SK-N-MC (cell line): ENCODE measurements around the gene OPCML.

Source experiments
- DNase-seq: peaks from one replicate; pipeline ENCODE4 v3.0.0-alpha.2; 2011; ENCODE audit warnings: low read depth, low spot score
- H3K27ac ChIP-seq: fragments of 200-600 bp; sonication (generic); 2 replicates; pipeline ENCODE4 v1.5.1; 2016; ENCODE audit warnings: mixed run types
- H3K36me3 ChIP-seq: fragments of 200-600 bp; sonication (generic); 2 replicates; pipeline ENCODE4 v1.6.1; 2017; ENCODE audit warnings: antibody characterized with exemption, low read length, mixed read lengths; ENCODE audit not compliant: insufficient read depth
- H3K4me3 ChIP-seq: fragments of 200-600 bp; sonication (generic); 2 replicates; pipeline ENCODE4 v1.5.1; 2016
- H3K9ac ChIP-seq: fragments of 200-600 bp; sonication (generic); 2 replicates; pipeline ENCODE4 v1.8.0; 2017; ENCODE audit warnings: mixed run types, mixed read lengths; ENCODE audit not compliant: insufficient read length
- H3K9me3 ChIP-seq: fragments of 200-600 bp; sonication (generic); 2 replicates; pipeline ENCODE4 v1.6.1; 2017; ENCODE audit warnings: low read depth, mild to moderate bottlenecking, antibody characterized with exemption, low read length, moderate library complexity, mixed read lengths
- EZH2 ChIP-seq: fragments of 200-600 bp; sonication (generic); IDR thresholded peaks from one replicate; pipeline ENCODE4 v1.6.1; 2017; ENCODE audit warnings: antibody characterized with exemption
- FOXP2 ChIP-seq: optimal IDR thresholded peaks from 2 replicates; pipeline ENCODE3; 2011; ENCODE audit warnings: mild to moderate bottlenecking, moderate library complexity; ENCODE audit not compliant: insufficient read depth; ENCODE audit errors: extremely low read length, control extremely low read depth
- POLR2AphosphoS5 ChIP-seq: IDR thresholded peaks from 2 replicates; pipeline ENCODE4 v1.6.1; 2012; ENCODE audit warnings: mild to moderate bottlenecking, low read depth, low read length, borderline replicate concordance

Gene OPCML

DNA sequence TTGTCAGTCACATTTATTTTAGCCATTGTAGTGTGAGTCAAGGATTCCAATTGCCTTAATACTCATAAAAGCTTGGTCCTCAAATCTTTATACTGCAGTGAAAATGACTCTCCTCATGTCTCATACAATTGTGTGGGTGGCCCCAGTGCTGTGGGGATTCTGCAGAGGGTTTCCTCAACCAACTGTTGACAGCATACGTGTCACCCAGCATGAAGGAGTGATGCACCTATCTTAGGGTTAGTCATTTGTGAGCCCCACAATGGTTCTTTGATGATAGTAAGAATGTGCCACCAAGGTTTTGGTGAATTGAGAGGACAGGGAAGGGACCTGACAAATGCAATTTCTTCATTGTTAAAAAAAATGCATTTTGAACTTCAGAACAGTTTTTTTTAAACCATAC, 1046.2 kb downstream of the OPCML start:
- no peak for DNase-seq
- no peaks in the 10 kb centered on the region for H3K36me3 ChIP-seq
- H3K9me3 ChIP-seq = no peaks in the 10 kb centered on the region
- H3K9ac ChIP-seq = no peak overlapping the region
- no peak overlapping the region for H3K27ac ChIP-seq
- TF ChIP-seq EZH2 = no peak
- no peak for TF ChIP-seq POLR2AphosphoS5
- TF ChIP-seq FOXP2 = no peak
- H3K4me3 ChIP-seq = no peak overlapping the region

DNA sequence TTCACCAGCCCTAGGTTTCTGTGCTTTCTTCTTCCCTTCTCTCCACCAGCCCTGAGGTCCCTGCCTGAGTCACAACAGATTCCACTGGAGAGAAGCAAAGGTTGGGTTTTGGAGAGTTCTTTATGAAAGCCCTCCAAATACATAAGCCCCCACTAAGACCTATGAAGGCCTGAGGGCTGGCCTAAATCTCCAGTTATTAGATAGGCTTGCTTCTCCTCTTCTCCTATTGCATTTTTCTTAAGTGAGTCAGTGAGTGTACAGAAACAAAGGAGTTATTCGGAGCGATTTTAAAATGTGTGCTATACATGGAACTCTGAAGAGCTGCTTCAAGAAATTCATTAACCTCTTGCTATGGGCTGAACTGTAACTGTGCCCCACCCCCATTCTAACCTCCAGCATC, 1057.3 kb downstream of the OPCML start:
- Histone ChIP-seq H3K9me3 (no peaks in the 10 kb centered on the region), H3K9ac (no peak overlapping the region), H3K4me3 (no peak overlapping the region), H3K36me3 (no peaks in the 10 kb centered on the region), H3K27ac (no peak overlapping the region)
- TF ChIP-seq FOXP2 (no peak), EZH2 (no peak), POLR2AphosphoS5 (no peak)
- DNase-seq = no peak

DNA sequence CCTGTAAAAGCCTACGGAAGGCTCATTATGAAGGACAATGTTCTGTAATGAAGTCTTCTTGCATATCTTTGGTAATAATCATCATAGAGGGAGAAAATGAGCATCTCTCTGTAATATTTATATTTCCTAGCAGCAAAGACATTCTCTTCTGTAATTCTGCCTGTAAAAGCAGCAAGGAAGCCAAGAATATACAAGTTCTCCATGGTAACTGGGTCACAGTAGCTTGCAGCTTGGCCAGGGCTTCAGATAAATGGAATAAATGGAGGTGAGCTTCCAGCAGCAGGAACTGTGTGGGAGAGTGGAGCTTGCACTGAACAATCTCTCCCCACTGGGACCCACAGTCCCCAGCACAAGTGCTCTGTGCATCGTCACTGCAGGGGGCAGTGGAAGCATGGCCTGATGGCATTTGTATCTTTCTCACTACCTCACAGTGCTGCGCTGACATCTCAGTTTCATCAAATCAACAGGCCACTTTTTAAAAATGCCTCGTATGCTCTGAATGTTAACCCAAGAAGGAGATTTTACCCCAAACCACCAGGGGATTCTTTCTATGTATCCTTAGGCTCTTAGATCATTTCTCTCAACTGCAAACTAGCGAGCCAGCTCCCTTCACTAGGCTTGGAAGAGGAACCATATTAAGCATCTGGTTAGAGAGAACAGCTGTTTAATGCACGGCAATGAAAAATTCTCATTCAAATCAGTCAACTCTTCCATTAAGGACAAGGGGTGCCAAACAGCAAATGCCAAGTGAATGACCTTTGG, 1059.7 kb downstream of the OPCML start:
- no peak overlapping the region for H3K9ac ChIP-seq
- H3K4me3 ChIP-seq = no peak overlapping the region
- no peak overlapping the region for H3K27ac ChIP-seq
- TF ChIP-seq EZH2 = no peak
- no peak for TF ChIP-seq FOXP2
- no peak for TF ChIP-seq POLR2AphosphoS5
- H3K9me3 ChIP-seq = no peaks in the 10 kb centered on the region
- no peaks in the 10 kb centered on the region for H3K36me3 ChIP-seq
- no peak for DNase-seq

DNA sequence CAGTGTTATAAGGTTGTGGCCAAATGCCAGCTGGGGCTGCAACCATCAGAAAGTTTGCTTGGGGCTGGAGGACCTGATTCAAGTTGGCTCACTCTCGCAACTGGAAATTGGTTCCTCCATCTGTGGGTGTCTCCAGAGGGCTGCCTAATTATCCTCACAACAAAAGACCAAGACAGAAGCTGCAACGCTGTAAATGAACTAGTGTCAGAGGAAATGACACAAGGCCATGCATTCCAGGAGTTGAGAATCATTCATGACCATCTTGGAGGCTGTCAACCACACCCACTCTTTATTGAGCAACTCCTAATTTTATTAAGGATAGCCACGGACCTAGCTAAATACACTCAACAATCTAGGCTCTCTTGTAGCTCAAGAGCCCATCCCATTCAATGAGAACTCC, 1060.8 kb downstream of the OPCML start:
- TF ChIP-seq EZH2 = no peak
- no peak for TF ChIP-seq FOXP2
- TF ChIP-seq POLR2AphosphoS5 = no peak
- DNase-seq = no peak
- Histone ChIP-seq H3K9ac (no peak overlapping the region), H3K27ac (no peak overlapping the region), H3K36me3 (no peaks in the 10 kb centered on the region), H3K4me3 (no peak overlapping the region), H3K9me3 (no peaks in the 10 kb centered on the region)

DNA sequence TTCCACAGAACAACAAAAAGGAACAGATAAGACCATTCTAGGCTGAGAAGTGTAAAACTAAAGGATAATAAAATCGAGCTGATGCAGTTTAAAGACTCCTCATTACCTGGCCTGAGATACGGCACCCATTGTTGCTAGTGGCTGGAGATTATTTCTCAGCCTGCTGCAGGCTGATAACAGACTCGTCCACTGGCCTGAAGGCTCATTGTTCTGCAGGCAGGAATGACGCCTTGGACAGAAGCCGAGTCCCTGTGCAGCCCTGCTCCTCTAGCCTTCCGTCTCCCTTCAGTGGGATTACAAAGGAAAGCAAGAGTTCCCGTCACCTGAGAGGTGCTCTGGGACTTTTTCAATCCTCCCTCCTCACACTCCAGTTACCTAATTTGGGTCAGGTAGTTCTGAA, 1065.3 kb downstream of the OPCML start:
- DNase-seq = no peak
- Histone ChIP-seq H3K36me3 (no peaks in the 10 kb centered on the region), H3K9ac (no peak overlapping the region), H3K27ac (no peak overlapping the region), H3K9me3 (no peaks in the 10 kb centered on the region), H3K4me3 (no peak overlapping the region)
- no peak for TF ChIP-seq EZH2
- TF ChIP-seq POLR2AphosphoS5 = no peak
- TF ChIP-seq FOXP2 = no peak

DNA sequence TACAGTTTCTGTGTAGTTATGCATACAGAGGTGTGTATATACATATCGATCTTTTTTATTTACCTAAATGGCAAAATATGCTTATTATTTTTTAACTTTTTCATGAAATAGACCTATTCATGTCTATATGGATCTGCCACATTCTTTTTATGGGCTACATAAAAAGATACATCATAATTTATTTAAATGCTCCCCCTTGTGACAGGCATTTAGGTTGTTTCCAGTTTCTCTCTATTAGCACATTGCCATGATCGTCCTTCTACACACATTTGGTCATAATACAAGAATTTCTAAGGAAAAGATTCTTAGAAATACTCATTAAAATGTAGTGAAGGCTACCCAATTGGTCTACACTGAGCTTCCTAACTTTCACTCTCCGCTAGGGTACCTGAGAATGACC, 1067.4 kb downstream of the OPCML start:
- no peak overlapping the region for H3K4me3 ChIP-seq
- DNase-seq = no peak

DNA sequence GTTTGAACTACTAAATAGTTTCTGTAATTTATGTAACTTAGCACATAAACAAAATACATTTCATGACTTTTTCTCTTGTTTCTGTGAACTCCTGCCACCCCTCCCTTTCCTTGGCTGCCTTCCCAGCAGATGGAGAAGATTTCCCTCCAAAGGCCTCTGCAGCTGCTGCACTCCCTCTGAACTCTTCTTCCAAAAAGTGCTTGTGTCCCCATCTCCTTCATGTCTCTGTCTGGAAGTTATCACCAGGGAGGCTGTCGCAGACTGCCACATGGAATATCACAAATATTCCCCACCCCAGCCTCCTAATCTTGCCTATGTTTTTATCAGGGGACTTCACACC, 1068.3 kb downstream of the OPCML start:
- Histone ChIP-seq H3K9ac (no peak overlapping the region), H3K9me3 (no peaks in the 10 kb centered on the region), H3K27ac (no peak overlapping the region), H3K36me3 (no peaks in the 10 kb centered on the region), H3K4me3 (no peak overlapping the region)
- no peak for DNase-seq
- TF ChIP-seq EZH2 (no peak), FOXP2 (no peak), POLR2AphosphoS5 (no peak)

More for the DNA sequence above, 1067.4 kb downstream of the OPCML start:
- H3K9ac ChIP-seq = no peak overlapping the region
- no peaks in the 10 kb centered on the region for H3K9me3 ChIP-seq
- no peak overlapping the region for H3K27ac ChIP-seq
- TF ChIP-seq EZH2 = no peak
- no peak for TF ChIP-seq POLR2AphosphoS5
- TF ChIP-seq FOXP2 = no peak
- no peaks in the 10 kb centered on the region for H3K36me3 ChIP-seq

DNA sequence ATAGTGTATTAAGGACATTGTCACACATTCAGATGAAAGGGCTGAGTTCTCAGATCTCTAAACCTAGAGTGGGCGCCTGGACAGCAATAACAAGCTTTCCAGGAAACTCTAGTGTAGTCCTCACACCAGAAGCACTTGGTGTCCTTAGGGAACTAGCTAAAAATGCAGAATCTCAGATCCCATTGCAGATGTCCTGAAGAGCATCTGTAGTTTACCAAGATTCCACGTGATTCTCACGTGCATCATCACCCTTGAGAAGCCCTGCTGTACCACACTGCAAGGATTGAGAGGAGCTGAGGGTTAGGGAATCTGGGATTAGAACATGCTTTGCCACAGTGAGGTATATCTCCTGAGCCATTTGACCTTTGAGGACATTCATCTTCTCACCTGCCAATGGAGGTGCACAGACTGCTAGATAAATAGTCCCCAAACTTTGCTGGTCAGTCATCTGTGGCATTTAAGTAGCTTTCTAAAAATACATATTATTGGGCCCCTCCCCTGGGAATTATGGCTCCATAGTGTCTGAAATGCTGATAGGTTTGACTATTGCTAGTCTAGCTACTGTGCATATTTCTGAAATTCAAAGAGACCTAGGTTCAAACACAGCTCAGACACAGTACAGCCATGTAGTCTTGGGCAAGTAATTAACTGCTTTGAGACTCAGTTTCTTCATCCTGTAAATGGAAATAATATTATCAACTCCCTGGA, 1068.9 kb downstream of the OPCML start:
- Histone ChIP-seq H3K9me3 (no peaks in the 10 kb centered on the region), H3K27ac (no peak overlapping the region), H3K36me3 (no peaks in the 10 kb centered on the region), H3K9ac (no peak overlapping the region), H3K4me3 (no peak overlapping the region)
- no peak for DNase-seq
- TF ChIP-seq FOXP2 (no peak), POLR2AphosphoS5 (no peak), EZH2 (no peak)
